Neural progenitor cell (in vitro differentiated cells): ENCODE data around the gene BRD7. TPM values are rescaled to one million over a fixed set of nuclear protein-coding genes. Genes with fewer than 3 reads are reported as not detected.

Experiments
- DNase-seq: peaks from one replicate; pipeline ENCODE4 v3.0.0-alpha.2; 2016; ENCODE audit warnings: low spot score
- H2AFZ ChIP-seq: fragments of 200-600 bp; sonication (generic); replicated peaks from 2 replicates; pipeline ENCODE4 v1.6.1; 2016; ENCODE audit warnings: antibody characterized with exemption
- H3F3A ChIP-seq: fragments of 200-600 bp; sonication (generic); 2 replicates; pipeline ENCODE4 v1.6.1; 2016; ENCODE audit warnings: antibody characterized with exemption, low read depth
- H3K27ac ChIP-seq: fragments of 200-600 bp; sonication (generic); 2 replicates; pipeline ENCODE4 v1.5.1; 2016; ENCODE audit warnings: mild to moderate bottlenecking
- H3K27me3 ChIP-seq: fragments of 200-600 bp; sonication (generic); 2 replicates; pipeline ENCODE4 v1.6.1; 2016; ENCODE audit warnings: mild to moderate bottlenecking, moderate library complexity
- H3K36me3 ChIP-seq: fragments of 200-600 bp; sonication (generic); 2 replicates; pipeline ENCODE4 v1.5.1; 2016
- H3K4me1 ChIP-seq: fragments of 200-600 bp; sonication (generic); 2 replicates; pipeline ENCODE4 v1.6.1; 2016; ENCODE audit warnings: mixed run types
- H3K4me2 ChIP-seq: fragments of 200-600 bp; sonication (generic); 2 replicates; pipeline ENCODE4 v1.6.1; 2016
- H3K4me3 ChIP-seq: fragments of 200-600 bp; sonication (generic); 2 replicates; pipeline ENCODE4 v1.5.1; 2016
- H3K79me2 ChIP-seq: fragments of 200-600 bp; sonication (generic); 2 replicates; pipeline ENCODE4 v1.6.1; 2016; ENCODE audit warnings: low read depth
- H3K9ac ChIP-seq: fragments of 200-600 bp; sonication (generic); 2 replicates; pipeline ENCODE4 v1.6.1; 2016
- H3K9me3 ChIP-seq: fragments of 200-600 bp; sonication (generic); 2 replicates; pipeline ENCODE4 v1.5.1; 2016; ENCODE audit warnings: low read depth
- H4K20me1 ChIP-seq: fragments of 200-600 bp; sonication (generic); 2 replicates; pipeline ENCODE4 v1.6.1; 2016; ENCODE audit warnings: low read depth
- H3K27ac Mint-ChIP-seq: 3 replicates; pipeline ENCODE4 v1.8.0; 2021; ENCODE audit warnings: mixed read lengths
- H3K27me3 Mint-ChIP-seq: 2 replicates; pipeline ENCODE4 v1.8.0; 2022; ENCODE audit warnings: low read depth, mild to moderate bottlenecking, inconsistent platforms, moderate library complexity, mixed read lengths; ENCODE audit not compliant: insufficient read depth
- H3K36me3 Mint-ChIP-seq: 3 replicates; pipeline ENCODE4 v1.8.0; 2021; ENCODE audit warnings: mixed read lengths
- H3K4me1 Mint-ChIP-seq: 3 replicates; pipeline ENCODE4 v1.8.0; 2021; ENCODE audit warnings: mixed read lengths
- H3K4me3 Mint-ChIP-seq: 3 replicates; pipeline ENCODE4 v1.8.0; 2021; ENCODE audit warnings: mild to moderate bottlenecking, moderate library complexity, mixed read lengths
- H3K9me3 Mint-ChIP-seq: 3 replicates; pipeline ENCODE4 v1.8.0; 2020; ENCODE audit warnings: mixed read lengths
- EZH2 ChIP-seq: fragments of 200-600 bp; sonication (generic); IDR thresholded peaks from 2 replicates; pipeline ENCODE4 v1.6.1; 2017; ENCODE audit warnings: antibody characterized with exemption, mild to moderate bottlenecking, moderate library complexity
- EZH2phosphoT487 ChIP-seq: fragments of 200-600 bp; sonication (generic); IDR thresholded peaks from 2 replicates; pipeline ENCODE4 v1.6.1; 2017; ENCODE audit warnings: antibody characterized with exemption
- total RNA-seq: library from RNA; depleted of rRNA; stranded (reverse); fragments of >200 nt; gene quantifications from 2 replicates; pipeline ENCODE4 v1.2.3, GENCODE V29; 2015; ENCODE audit warnings: low replicate concordance
- TF ChIP-seq, protein P1 (sequence below): fragments of 200-600 bp; sonication (generic); IDR thresholded peaks from 2 replicates; pipeline ENCODE4 v1.5.1; 2017; ENCODE audit warnings: antibody characterized with exemption, mild to moderate bottlenecking

Gene BRD7
- total RNA-seq, 1 donor from 2014 or later: 164 TPM

DNA sequence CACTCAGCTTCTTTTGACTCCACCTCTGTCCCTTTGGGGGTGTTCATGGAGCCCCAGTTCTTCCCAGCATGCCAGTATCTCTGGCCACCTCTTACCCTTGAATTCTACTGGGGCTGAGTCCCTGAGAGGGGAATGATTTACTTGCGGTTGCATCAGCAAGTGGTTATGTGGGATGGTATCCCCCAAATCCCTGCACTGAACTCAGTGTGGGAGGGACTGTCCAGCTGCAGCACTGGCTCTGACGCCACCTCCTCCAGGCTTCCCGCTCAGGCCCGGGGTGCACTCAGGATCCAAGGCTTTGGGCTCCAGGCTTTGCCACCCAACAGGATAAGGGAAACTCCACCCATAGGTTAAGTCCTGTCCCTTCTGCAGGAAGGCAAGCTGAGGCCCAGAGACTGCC is 21.1 kb upstream of the BRD7 start:
- Histone ChIP-seq H3K4me3 (no peak overlapping the region), H3K4me1 (peaks cover 19% of the 10 kb centered on the region), H3K9me3 (no peaks in the 10 kb centered on the region), H2AFZ (no peak overlapping the region), H3K79me2 (no peaks in the 10 kb centered on the region), H3K9ac (no peak overlapping the region), H3K36me3 (no peaks in the 10 kb centered on the region), H3F3A (peaks cover 13% of the 10 kb centered on the region), H3K4me2 (peak overlapping the region; percentile 14), H3K27ac (no peak overlapping the region), H3K27me3 (no peaks in the 10 kb centered on the region), H4K20me1 (no peaks in the 10 kb centered on the region)
- Mint-ChIP-seq H3K27me3 (peaks cover 10% of the 10 kb centered on the region), H3K27ac (no peak overlapping the region), H3K36me3 (no peaks in the 10 kb centered on the region), H3K4me1 (peaks cover 31% of the 10 kb centered on the region), H3K9me3 (no peaks in the 10 kb centered on the region), H3K4me3 (no peak overlapping the region)
- no peak for DNase-seq
- no peak for TF ChIP-seq EZH2

DNA sequence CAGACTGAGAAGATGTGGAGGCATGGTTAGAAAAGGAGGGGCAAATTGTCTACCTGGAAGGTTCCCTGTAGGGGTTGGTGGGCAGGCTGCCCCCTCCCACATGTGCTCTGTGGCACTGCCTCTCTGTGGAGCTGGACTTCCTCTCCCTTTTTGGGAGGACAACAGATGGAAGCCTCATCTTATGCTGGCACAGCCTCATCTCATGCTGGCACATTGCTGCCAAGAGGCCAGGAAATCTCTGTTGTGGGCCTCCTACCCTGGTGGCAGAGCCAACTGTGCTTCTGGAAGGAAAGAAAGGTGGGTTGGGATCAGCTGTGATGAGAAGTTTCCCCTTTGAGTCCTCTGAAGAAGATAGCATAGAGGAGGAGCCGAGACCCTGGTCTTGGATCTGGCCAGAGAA is 19.7 kb upstream of the BRD7 start:
- H3K79me2 ChIP-seq: no peaks in the 10 kb centered on the region
- H3K9me3 ChIP-seq: no peaks in the 10 kb centered on the region
- no peak overlapping the region for H3K9ac ChIP-seq
- H3K36me3 ChIP-seq: no peaks in the 10 kb centered on the region
- H3K36me3 Mint-ChIP-seq: no peaks in the 10 kb centered on the region
- H2AFZ ChIP-seq: no peak overlapping the region
- H3F3A ChIP-seq: peaks cover 13% of the 10 kb centered on the region
- no peak for DNase-seq
- H3K27me3 ChIP-seq: no peaks in the 10 kb centered on the region
- no peak overlapping the region for H3K27ac Mint-ChIP-seq
- H3K9me3 Mint-ChIP-seq: no peaks in the 10 kb centered on the region
- H3K4me1 Mint-ChIP-seq: peaks cover 35% of the 10 kb centered on the region
- no peak overlapping the region for H3K4me2 ChIP-seq
- H3K27me3 Mint-ChIP-seq: peaks cover 7% of the 10 kb centered on the region
- no peak overlapping the region for H3K4me3 Mint-ChIP-seq
- H3K4me3 ChIP-seq: no peak overlapping the region
- TF ChIP-seq, protein P1, sequence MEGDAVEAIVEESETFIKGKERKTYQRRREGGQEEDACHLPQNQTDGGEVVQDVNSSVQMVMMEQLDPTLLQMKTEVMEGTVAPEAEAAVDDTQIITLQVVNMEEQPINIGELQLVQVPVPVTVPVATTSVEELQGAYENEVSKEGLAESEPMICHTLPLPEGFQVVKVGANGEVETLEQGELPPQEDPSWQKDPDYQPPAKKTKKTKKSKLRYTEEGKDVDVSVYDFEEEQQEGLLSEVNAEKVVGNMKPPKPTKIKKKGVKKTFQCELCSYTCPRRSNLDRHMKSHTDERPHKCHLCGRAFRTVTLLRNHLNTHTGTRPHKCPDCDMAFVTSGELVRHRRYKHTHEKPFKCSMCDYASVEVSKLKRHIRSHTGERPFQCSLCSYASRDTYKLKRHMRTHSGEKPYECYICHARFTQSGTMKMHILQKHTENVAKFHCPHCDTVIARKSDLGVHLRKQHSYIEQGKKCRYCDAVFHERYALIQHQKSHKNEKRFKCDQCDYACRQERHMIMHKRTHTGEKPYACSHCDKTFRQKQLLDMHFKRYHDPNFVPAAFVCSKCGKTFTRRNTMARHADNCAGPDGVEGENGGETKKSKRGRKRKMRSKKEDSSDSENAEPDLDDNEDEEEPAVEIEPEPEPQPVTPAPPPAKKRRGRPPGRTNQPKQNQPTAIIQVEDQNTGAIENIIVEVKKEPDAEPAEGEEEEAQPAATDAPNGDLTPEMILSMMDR: no peak
- TF ChIP-seq EZH2phosphoT487 (no peak), EZH2 (no peak)
- peaks cover 16% of the 10 kb centered on the region for H3K4me1 ChIP-seq
- H3K27ac ChIP-seq: no peak overlapping the region
- no peaks in the 10 kb centered on the region for H4K20me1 ChIP-seq

DNA sequence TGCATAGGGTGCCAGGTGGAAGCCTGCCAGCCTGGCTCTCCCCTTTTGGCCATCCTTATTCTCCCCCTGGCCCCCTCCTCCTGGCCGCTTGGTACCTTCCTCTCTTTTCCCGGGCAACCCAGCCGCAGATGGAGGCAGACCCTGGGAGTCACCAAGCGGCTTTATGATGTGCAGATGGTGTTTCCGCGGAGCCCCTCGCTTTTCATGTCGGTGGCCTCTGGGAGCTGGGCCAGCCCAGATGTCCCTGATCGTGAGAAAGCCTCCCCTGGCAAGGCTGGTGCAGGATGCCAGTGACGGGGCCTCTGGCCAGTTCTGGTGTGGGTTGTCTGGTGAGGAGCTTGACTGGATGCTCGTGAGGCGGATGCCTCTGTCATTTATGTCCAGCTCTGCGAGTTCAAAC is 18.0 kb upstream of the BRD7 start:
- H3K27me3 ChIP-seq: no peaks in the 10 kb centered on the region
- H3K27ac Mint-ChIP-seq: peak overlapping the region; percentile 7
- H3K79me2 ChIP-seq: no peaks in the 10 kb centered on the region
- TF ChIP-seq EZH2: no peak
- no peak for TF ChIP-seq EZH2phosphoT487
- TF ChIP-seq, protein P1: no peak
- H3K9me3 ChIP-seq: no peaks in the 10 kb centered on the region
- H2AFZ ChIP-seq: no peak overlapping the region
- H3K27ac ChIP-seq: no peak overlapping the region
- H3K4me3 ChIP-seq: no peak overlapping the region
- H4K20me1 ChIP-seq: no peaks in the 10 kb centered on the region
- H3K4me1 Mint-ChIP-seq: peaks cover 25% of the 10 kb centered on the region
- no peak for DNase-seq
- H3K36me3 ChIP-seq: no peaks in the 10 kb centered on the region
- no peaks in the 10 kb centered on the region for H3K36me3 Mint-ChIP-seq
- H3K4me2 ChIP-seq: no peak overlapping the region
- H3K4me1 ChIP-seq: peaks cover 16% of the 10 kb centered on the region
- no peak overlapping the region for H3K4me3 Mint-ChIP-seq
- no peak overlapping the region for H3K9ac ChIP-seq
- peaks cover 6% of the 10 kb centered on the region for H3K27me3 Mint-ChIP-seq
- H3F3A ChIP-seq: peaks cover 13% of the 10 kb centered on the region
- H3K9me3 Mint-ChIP-seq: no peaks in the 10 kb centered on the region

DNA sequence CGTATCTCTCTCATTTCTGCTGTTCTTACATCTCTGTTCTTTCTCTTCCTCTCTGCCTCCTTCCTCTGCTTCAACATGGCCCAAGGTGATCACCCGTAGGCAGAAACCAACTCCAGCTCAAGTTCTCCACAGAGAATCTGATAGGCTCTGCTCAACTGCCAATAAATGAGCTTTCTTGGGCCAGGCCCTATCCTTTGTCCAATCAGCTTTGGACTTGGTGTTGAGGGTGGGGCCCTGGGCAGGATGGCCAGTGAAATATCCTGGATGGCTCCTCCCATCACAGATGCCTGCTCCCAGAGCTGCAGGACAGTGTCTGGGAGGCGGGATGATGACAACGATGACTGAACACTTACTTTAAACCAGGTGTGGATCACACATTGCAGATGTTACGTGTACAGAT is 17.4 kb upstream of the BRD7 start:
- Histone ChIP-seq H3F3A (peaks cover 10% of the 10 kb centered on the region), H4K20me1 (no peaks in the 10 kb centered on the region), H3K79me2 (no peaks in the 10 kb centered on the region), H3K4me1 (peaks cover 11% of the 10 kb centered on the region), H2AFZ (no peak overlapping the region), H3K4me3 (no peak overlapping the region), H3K9ac (no peak overlapping the region), H3K4me2 (no peak overlapping the region), H3K9me3 (no peaks in the 10 kb centered on the region), H3K36me3 (no peaks in the 10 kb centered on the region), H3K27me3 (no peaks in the 10 kb centered on the region), H3K27ac (no peak overlapping the region)
- Mint-ChIP-seq H3K27me3 (peaks cover 8% of the 10 kb centered on the region), H3K9me3 (no peaks in the 10 kb centered on the region), H3K27ac (no peak overlapping the region), H3K36me3 (no peaks in the 10 kb centered on the region), H3K4me1 (peaks cover 20% of the 10 kb centered on the region), H3K4me3 (no peak overlapping the region)
- TF ChIP-seq EZH2: no peak
- no peak for TF ChIP-seq EZH2phosphoT487
- TF ChIP-seq, protein P1: no peak
- no peak for DNase-seq
